Ishikawa (cell line): Measurements from ENCODE around the gene RTTN.

Source experiments
- CEBPB ChIP-seq: IDR thresholded peaks from 2 replicates; pipeline ENCODE4 v1.6.1; 2012
- CREB1 ChIP-seq: IDR thresholded peaks from 2 replicates; pipeline ENCODE4 v1.6.1; 2012; ENCODE audit warnings: low read depth
- EGR1 ChIP-seq: IDR thresholded peaks from 2 replicates; pipeline ENCODE4 v1.6.1; 2012
- EP300 ChIP-seq: IDR thresholded peaks from 2 replicates; pipeline ENCODE4 v1.6.1; 2012; ENCODE audit warnings: borderline replicate concordance
- FOXM1 ChIP-seq: IDR thresholded peaks from 2 replicates; pipeline ENCODE4 v1.6.1; 2012; ENCODE audit warnings: low read depth, borderline replicate concordance
- MAX ChIP-seq: IDR thresholded peaks from 2 replicates; pipeline ENCODE4 v1.6.1; 2012
- NFIC ChIP-seq: IDR thresholded peaks from 2 replicates; pipeline ENCODE4 v1.6.1; 2012
- RAD21 ChIP-seq: IDR thresholded peaks from 2 replicates; pipeline ENCODE4 v1.6.1; 2012; ENCODE audit warnings: low read depth
- REST ChIP-seq: IDR thresholded peaks from 2 replicates; pipeline ENCODE4 v1.6.1; 2012; ENCODE audit warnings: low read depth, mild to moderate bottlenecking
- TAF1 ChIP-seq: IDR thresholded peaks from 2 replicates; pipeline ENCODE4 v1.6.1; 2012; ENCODE audit warnings: low read depth, mild to moderate bottlenecking
- TCF12 ChIP-seq: IDR thresholded peaks from 2 replicates; pipeline ENCODE4 v1.6.1; 2012; ENCODE audit warnings: low read depth
- TEAD4 ChIP-seq: IDR thresholded peaks from 2 replicates; pipeline ENCODE4 v1.6.1; 2012
- YY1 ChIP-seq: IDR thresholded peaks from 2 replicates; pipeline ENCODE4 v1.6.1; 2012; ENCODE audit warnings: low read depth
- ZBTB7A ChIP-seq: IDR thresholded peaks from 2 replicates; pipeline ENCODE4 v1.6.1; 2012; ENCODE audit warnings: low read depth
- TF ChIP-seq, protein P1 (sequence below): IDR thresholded peaks from 2 replicates; pipeline ENCODE4 v1.6.1; 2012

The RTTN gene

GRCh38 chr18:70021043-70021442, 184.4 kb downstream of the RTTN start:
- TF ChIP-seq REST (no peak), CREB1 (no peak), TCF12 (no peak), CEBPB (no peak), ZBTB7A (no peak), NFIC (no peak), EP300 (no peak), FOXM1 (no peak)

GRCh38 chr18:70019991-70020390, 185.5 kb downstream of the RTTN start:
- TF ChIP-seq EGR1, result no peak
- no peak for TF ChIP-seq FOXM1
- TF ChIP-seq CREB1, result no peak
- no peak for TF ChIP-seq REST
- no peak for TF ChIP-seq MAX

- TF ChIP-seq FOXM1, result no peak
- TF ChIP-seq TCF12, result no peak
- no peak for TF ChIP-seq TEAD4
- TF ChIP-seq CREB1, result no peak
- no peak for TF ChIP-seq NFIC
- TF ChIP-seq CEBPB, result no peak
- TF ChIP-seq MAX, result no peak
Observed at GRCh38 chr18:70019136-70019535, 186.4 kb downstream of the RTTN start.

- TF ChIP-seq FOXM1 (no peak), TCF12 (no peak), NFIC (no peak)
Observed at GRCh38 chr18:70015127-70015526, 190.4 kb downstream of the RTTN start.

DNA sequence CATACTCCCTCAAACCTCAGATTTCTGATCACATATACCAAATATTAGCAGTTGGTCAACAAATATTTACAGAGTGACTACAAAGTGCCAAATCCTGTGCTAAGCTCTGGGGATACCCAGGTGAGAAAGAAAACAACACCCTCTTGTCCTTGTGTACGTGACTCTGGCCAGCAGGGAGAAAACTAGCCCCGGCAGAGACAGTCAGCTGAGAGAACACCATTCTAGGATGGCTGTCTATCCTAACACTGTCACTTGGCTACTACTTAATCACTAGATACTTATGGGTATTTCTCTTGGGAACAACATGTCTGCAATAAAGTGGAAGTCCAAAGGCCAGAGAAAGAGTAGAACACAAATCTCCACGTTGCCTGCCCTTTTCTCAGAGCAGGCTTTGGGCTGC, 199.9 kb downstream of the RTTN start:
- TF ChIP-seq FOXM1 (no peak), TAF1 (no peak), TEAD4 (no peak), ZBTB7A (no peak), CREB1 (no peak), TCF12 (no peak), REST (no peak), EGR1 (no peak), EP300 (no peak), NFIC (no peak), YY1 (no peak), CEBPB (no peak), MAX (no peak), RAD21 (no peak)
- TF ChIP-seq, protein P1, sequence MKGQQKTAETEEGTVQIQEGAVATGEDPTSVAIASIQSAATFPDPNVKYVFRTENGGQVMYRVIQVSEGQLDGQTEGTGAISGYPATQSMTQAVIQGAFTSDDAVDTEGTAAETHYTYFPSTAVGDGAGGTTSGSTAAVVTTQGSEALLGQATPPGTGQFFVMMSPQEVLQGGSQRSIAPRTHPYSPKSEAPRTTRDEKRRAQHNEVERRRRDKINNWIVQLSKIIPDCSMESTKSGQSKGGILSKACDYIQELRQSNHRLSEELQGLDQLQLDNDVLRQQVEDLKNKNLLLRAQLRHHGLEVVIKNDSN, result no peak

GRCh38 chr18:70004696-70005095, 200.8 kb downstream of the RTTN start:
- TF ChIP-seq MAX (no peak), TCF12 (no peak), REST (no peak), EP300 (no peak), TAF1 (no peak)
- TF ChIP-seq, protein P1, result no peak
